SU-DHL-6 (cell line): ENCODE results near the gene AGAP1.

Source experiments
- H2AFZ ChIP-seq: fragments of 200-600 bp; sonication (generic); 2 replicates; pipeline ENCODE4 v1.6.1; 2014; ENCODE audit warnings: low read depth, mild to moderate bottlenecking, moderate library complexity, mixed read lengths, antibody characterized with exemption, low read length; ENCODE audit not compliant: severe bottlenecking
- H3F3A ChIP-seq: fragments of 200-600 bp; shearing (Covaris generic); 2 replicates; pipeline ENCODE4 v1.6.0; 2016; ENCODE audit warnings: antibody characterized with exemption, mild to moderate bottlenecking; ENCODE audit not compliant: insufficient read depth
- H3K27ac ChIP-seq: fragments of 200-600 bp; sonication (generic); 2 replicates; pipeline ENCODE4 v1.5.1; 2016; ENCODE audit warnings: low read depth, mild to moderate bottlenecking, low read length, moderate library complexity, mixed read lengths
- H3K27me3 ChIP-seq: fragments of 200-600 bp; sonication (generic), shearing (Covaris generic); 2 replicates; pipeline ENCODE4 v1.6.0; 2014; ENCODE audit warnings: mild to moderate bottlenecking, low read length
- H3K36me3 ChIP-seq: fragments of 200-600 bp; sonication (generic); 2 replicates; pipeline ENCODE4 v1.6.1; 2014; ENCODE audit warnings: mild to moderate bottlenecking, low read length, mixed read lengths
- H3K4me2 ChIP-seq: fragments of 300-600, 200-600 bp; shearing (Covaris generic), sonication (generic); 2 replicates; pipeline ENCODE4 v1.6.0; 2014; ENCODE audit warnings: low read length, low read depth, mild to moderate bottlenecking; ENCODE audit not compliant: poor library complexity, severe bottlenecking
- H3K4me3 ChIP-seq: fragments of 200-600 bp; sonication (generic); 2 replicates; pipeline ENCODE4 v1.5.1; 2014; ENCODE audit warnings: antibody characterized with exemption, low read length, mild to moderate bottlenecking, mixed read lengths; ENCODE audit not compliant: insufficient read depth, poor library complexity, severe bottlenecking
- H3K79me2 ChIP-seq: fragments of 200-600 bp; sonication (generic); 2 replicates; pipeline ENCODE4 v1.6.1; 2014; ENCODE audit warnings: mild to moderate bottlenecking, low read length, moderate library complexity; ENCODE audit not compliant: insufficient read depth
- H3K9ac ChIP-seq: fragments of 200-600 bp; sonication (generic); 2 replicates; pipeline ENCODE4 v1.7.0; 2014; ENCODE audit warnings: mild to moderate bottlenecking, low read length
- H3K9me2 ChIP-seq: fragments of 200-600 bp; sonication (generic); replicated peaks from 2 replicates; pipeline ENCODE4 v1.6.1; 2014; ENCODE audit warnings: low read length; ENCODE audit not compliant: insufficient read depth
- H3K9me3 ChIP-seq: fragments of 200-600 bp; sonication (generic); 2 replicates; pipeline ENCODE4 v1.6.1; 2014; ENCODE audit warnings: low read length, mixed read lengths; ENCODE audit not compliant: insufficient read depth
- H4K20me1 ChIP-seq: fragments of 200-600 bp; sonication (generic); 2 replicates; pipeline ENCODE4 v1.6.1; 2014; ENCODE audit warnings: low read depth, mild to moderate bottlenecking, antibody characterized with exemption, low read length, moderate library complexity, mixed read lengths
- EZH2phosphoT487 ChIP-seq: fragments of 200-600 bp; sonication (generic), shearing (Covaris generic); conservative IDR thresholded peaks from 2 replicates; pipeline ENCODE4 v1.6.1; 2018; ENCODE audit warnings: mild to moderate bottlenecking, antibody characterized with exemption, low read length, moderate library complexity, mixed read lengths
- TF ChIP-seq, protein P1 (sequence below): fragments of 200-600 bp; sonication (generic); IDR thresholded peaks from one replicate; pipeline ENCODE4 v1.5.1; 2017; ENCODE audit warnings: antibody characterized with exemption, mild to moderate bottlenecking, low read length, moderate library complexity; ENCODE audit not compliant: insufficient read depth, poor library complexity, severe bottlenecking

The AGAP1 gene

DNA sequence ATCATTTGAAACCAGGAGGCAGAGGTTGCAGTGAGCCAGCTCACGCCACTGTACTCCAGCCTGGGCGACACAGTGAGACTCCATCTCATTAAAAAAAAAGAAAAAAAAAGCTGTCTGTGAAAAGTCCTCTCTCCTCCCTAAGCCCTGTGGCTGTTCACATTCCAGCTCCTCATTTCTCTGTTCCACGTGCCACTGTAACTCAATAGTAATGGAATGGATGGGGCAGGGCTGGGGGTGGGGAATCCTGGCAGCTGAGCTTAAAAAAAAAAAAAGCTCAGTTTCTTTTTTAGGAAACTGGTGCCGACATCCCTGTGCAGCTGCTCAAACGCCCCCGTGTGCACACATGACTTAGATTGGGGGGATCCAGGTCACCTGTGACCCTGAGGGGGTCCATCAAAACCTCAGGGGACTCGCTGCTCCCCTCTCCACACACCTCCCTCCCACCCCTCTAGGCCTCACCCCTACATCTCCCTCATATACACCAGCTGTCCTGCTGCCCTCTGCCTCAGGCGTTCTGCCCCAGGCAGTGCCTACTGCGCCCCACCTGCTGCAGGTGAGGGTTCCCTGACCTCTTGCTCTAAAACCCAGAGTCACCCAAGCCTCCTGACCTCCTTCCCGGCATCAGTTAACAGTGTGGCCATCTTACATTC, 255.4 kb downstream of the AGAP1 start:
- Histone ChIP-seq H3K9me3 (no peaks in the 10 kb centered on the region), H2AFZ (no peak overlapping the region), H3F3A (no peaks in the 10 kb centered on the region), H3K27ac (no peak overlapping the region), H3K9me2 (no peaks in the 10 kb centered on the region), H3K9ac (no peak overlapping the region), H3K4me3 (no peak overlapping the region), H3K4me2 (no peak overlapping the region), H3K79me2 (no peaks in the 10 kb centered on the region), H4K20me1 (no peaks in the 10 kb centered on the region), H3K27me3 (no peaks in the 10 kb centered on the region), H3K36me3 (no peaks in the 10 kb centered on the region)
- no peak for TF ChIP-seq EZH2phosphoT487
- TF ChIP-seq, protein P1, sequence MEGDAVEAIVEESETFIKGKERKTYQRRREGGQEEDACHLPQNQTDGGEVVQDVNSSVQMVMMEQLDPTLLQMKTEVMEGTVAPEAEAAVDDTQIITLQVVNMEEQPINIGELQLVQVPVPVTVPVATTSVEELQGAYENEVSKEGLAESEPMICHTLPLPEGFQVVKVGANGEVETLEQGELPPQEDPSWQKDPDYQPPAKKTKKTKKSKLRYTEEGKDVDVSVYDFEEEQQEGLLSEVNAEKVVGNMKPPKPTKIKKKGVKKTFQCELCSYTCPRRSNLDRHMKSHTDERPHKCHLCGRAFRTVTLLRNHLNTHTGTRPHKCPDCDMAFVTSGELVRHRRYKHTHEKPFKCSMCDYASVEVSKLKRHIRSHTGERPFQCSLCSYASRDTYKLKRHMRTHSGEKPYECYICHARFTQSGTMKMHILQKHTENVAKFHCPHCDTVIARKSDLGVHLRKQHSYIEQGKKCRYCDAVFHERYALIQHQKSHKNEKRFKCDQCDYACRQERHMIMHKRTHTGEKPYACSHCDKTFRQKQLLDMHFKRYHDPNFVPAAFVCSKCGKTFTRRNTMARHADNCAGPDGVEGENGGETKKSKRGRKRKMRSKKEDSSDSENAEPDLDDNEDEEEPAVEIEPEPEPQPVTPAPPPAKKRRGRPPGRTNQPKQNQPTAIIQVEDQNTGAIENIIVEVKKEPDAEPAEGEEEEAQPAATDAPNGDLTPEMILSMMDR: no peak

DNA sequence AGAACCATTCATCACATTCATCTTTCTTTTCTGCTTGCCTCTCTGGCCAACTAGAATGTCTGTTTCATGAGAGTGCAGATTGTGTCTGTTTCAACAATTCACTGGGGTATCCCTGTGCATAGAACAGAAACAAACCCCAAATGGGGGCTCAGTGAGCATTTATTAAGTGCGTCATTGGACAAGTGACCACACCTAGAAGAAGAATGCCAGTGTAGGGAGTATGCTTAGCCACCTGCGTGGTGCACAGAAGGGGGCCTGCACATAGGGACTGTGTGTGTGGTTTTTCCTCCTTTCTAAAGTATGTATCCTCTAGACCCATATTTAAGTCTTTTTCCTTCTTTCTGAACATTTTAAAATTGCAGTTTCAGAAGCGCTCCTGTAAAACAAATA, 255.9 kb downstream of the AGAP1 start:
- no peaks in the 10 kb centered on the region for H4K20me1 ChIP-seq
- no peaks in the 10 kb centered on the region for H3K79me2 ChIP-seq
- no peaks in the 10 kb centered on the region for H3K9me3 ChIP-seq
- H3K36me3 ChIP-seq: no peaks in the 10 kb centered on the region
- H3K27ac ChIP-seq: no peak overlapping the region
- no peak overlapping the region for H3K9ac ChIP-seq
- H2AFZ ChIP-seq: no peak overlapping the region
- H3K4me3 ChIP-seq: no peak overlapping the region
- H3K4me2 ChIP-seq: no peak overlapping the region
- H3K9me2 ChIP-seq: no peaks in the 10 kb centered on the region
- H3F3A ChIP-seq: no peaks in the 10 kb centered on the region
- no peaks in the 10 kb centered on the region for H3K27me3 ChIP-seq
- TF ChIP-seq, protein P1: no peak
- TF ChIP-seq EZH2phosphoT487: no peak

DNA sequence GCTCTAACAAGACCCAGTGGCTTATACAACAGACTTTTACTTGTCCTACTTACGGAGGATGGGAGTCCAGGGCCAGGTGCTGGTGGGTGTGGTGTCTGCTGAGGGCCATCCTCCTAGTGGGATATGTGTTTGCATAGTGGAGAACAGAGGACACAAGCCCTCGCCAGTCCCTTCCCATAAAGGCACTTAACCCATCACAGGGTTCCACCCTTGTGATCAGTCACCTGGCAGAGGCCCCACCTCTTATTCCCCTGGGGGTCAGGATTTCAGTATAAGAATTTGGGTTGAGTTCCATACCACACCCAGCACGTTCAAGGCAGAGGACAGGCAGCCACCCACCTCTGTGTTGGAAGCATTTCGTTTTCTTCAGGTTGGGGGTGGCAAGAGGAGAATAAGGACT, 259.0 kb downstream of the AGAP1 start:
- TF ChIP-seq, protein P1: no peak
- no peak for TF ChIP-seq EZH2phosphoT487
- Histone ChIP-seq H3K4me2 (no peak overlapping the region), H3F3A (no peaks in the 10 kb centered on the region), H3K9me3 (no peaks in the 10 kb centered on the region), H3K27me3 (no peaks in the 10 kb centered on the region), H3K27ac (no peak overlapping the region), H3K9me2 (no peaks in the 10 kb centered on the region), H3K4me3 (no peak overlapping the region), H2AFZ (no peak overlapping the region), H3K79me2 (no peaks in the 10 kb centered on the region), H4K20me1 (no peaks in the 10 kb centered on the region), H3K36me3 (no peaks in the 10 kb centered on the region), H3K9ac (no peak overlapping the region)
